Omental fat pad (tissue), 4 donors: ENCODE results near the gene CLSTN2. TPM values are rescaled to one million over a fixed set of nuclear protein-coding genes. Genes with fewer than 3 reads are reported as not detected.

ENCODE experiments used
- ATAC-seq: fragments of 150-250 bp; one replicate; pipeline ENCODE4 v1.9.1; 2016; ENCODE audit warnings: mild to moderate bottlenecking, moderate library complexity; ENCODE audit not compliant: low FRiP score
- DNase-seq: peaks from one replicate; pipeline ENCODE4 v3.0.0-alpha.2; 2019; ENCODE audit warnings: low spot score
- CTCF ChIP-seq, 3 donors: fragments of 450-650 bp; IDR thresholded peaks; one replicate each; pipeline ENCODE4 v1.5.1; 2016 to 2017; ENCODE audit warnings: antibody characterized with exemption in 3 of 3, mild to moderate bottlenecking in 3 of 3, moderate library complexity in 2 of 3
- total RNA-seq, 4 donors: library from RNA; depleted of rRNA; stranded (reverse); fragments of >200 nt; gene quantifications; one replicate each; pipeline ENCODE4 v1.1.0, GENCODE V29; 2016

The CLSTN2 gene
- total RNA-seq, 4 donors from 2014 or later = 20.0 to 40.5 (median 37.8) TPM

GRCh38 chr3:140216249-140216648, 281.3 kb downstream of the CLSTN2 start:
- TF ChIP-seq CTCF (IDR thresholded peaks at IDR 0.05) = no peak
- ATAC-seq (no peak), DNase-seq (no peak)

- no peak for DNase-seq
Measured at GRCh38 chr3:140219291-140219690, 284.3 kb downstream of the CLSTN2 start.

GRCh38 chr3:140219923-140220452, 285.0 kb downstream of the CLSTN2 start:
- TF ChIP-seq CTCF (IDR thresholded peaks at IDR 0.05) = no peak
- DNase-seq (no peak), ATAC-seq (no peak)

More at GRCh38 chr3:140219291-140219690, 284.3 kb downstream of the CLSTN2 start:
- no peak for TF ChIP-seq CTCF (IDR thresholded peaks at IDR 0.05)
- ATAC-seq = no peak

GRCh38 chr3:140223197-140223596, 288.2 kb downstream of the CLSTN2 start:
- ATAC-seq = no peak
- TF ChIP-seq CTCF (IDR thresholded peaks at IDR 0.05) = no peak
- no peak for DNase-seq

GRCh38 chr3:140223631-140224030, 288.6 kb downstream of the CLSTN2 start:
- DNase-seq = no peak
- no peak for ATAC-seq
- TF ChIP-seq CTCF (IDR thresholded peaks at IDR 0.05) = no peak

- no peak for ATAC-seq
- TF ChIP-seq CTCF (IDR thresholded peaks at IDR 0.05) = no peak
- no peak for DNase-seq
Measured at GRCh38 chr3:140224307-140224706, 289.3 kb downstream of the CLSTN2 start.

GRCh38 chr3:140225996-140226395, 291.0 kb downstream of the CLSTN2 start:
- ATAC-seq = no peak
- no peak for TF ChIP-seq CTCF (IDR thresholded peaks at IDR 0.05)
- no peak for DNase-seq
